ENCODE data around the gene TLE5. TPM values are rescaled to one million over a fixed set of nuclear protein-coding genes. Genes with fewer than 3 reads are reported as not detected.

Gene TLE5
- total RNA-seq, 2 experiments from 2014 or later = 722 to 793 TPM

- CTCF ChIA-PET = no interaction called here
These were observed 20.0 kb upstream of the TLE5 start for GRCh38 chr19:3082331-3082730.

GRCh38 chr19:3080286-3080685 lies 18.0 kb upstream of the TLE5 start:
- ATAC-seq (ENCODE audit: poor library complexity) = no peak
- ChIA-PET POLR2A (no interaction called here), CTCF (interaction anchor here (2.0 kb wide), 1 partner anchor 24 kb away, joined by 11 read pairs; no protein-coding TSS in a partner anchor)

More at GRCh38 chr19:3082331-3082730, 20.0 kb upstream of the TLE5 start:
- no peak for TF ChIP-seq CTCF (IDR thresholded peaks at IDR 0.05)
- Mint-ChIP-seq H3K4me1 (ENCODE audit: low read depth) (no peaks in the 10 kb centered on the region), H3K27me3 (no peaks in the 10 kb centered on the region), H3K27ac (no peak overlapping the region), H3K4me3 (no peak overlapping the region), H3K9me3 (no peaks in the 10 kb centered on the region), H3K36me3 (ENCODE audit: low read depth) (no peaks in the 10 kb centered on the region)
- Histone ChIP-seq H3K36me3 (ENCODE audit: insufficient read depth, low read length) (no peaks in the 10 kb centered on the region), H3K4me1 (ENCODE audit: insufficient read depth, low read length) (no peaks in the 10 kb centered on the region), H3K27me3 (ENCODE audit: control insufficient read depth in 1 of 2, insufficient read depth in 2 of 2, low read length in 2 of 2) (no peaks in the 10 kb centered on the region), H3K9me3 (ENCODE audit: control insufficient read depth in 1 of 2, insufficient read depth in 1 of 2, low read length in 2 of 2) (no peaks in the 10 kb centered on the region), H3K27ac (ENCODE audit: low read depth in 1 of 2, low read length in 2 of 2) (no peak overlapping the region), H3K4me3 (ENCODE audit: low read length) (no peak overlapping the region)
- DNase-seq (no peak), ATAC-seq (ENCODE audit: poor library complexity) (no peak)
- intact Hi-C loops (cut with DNase I, micrococcal nuclease) = no loop called here
- POLR2A ChIA-PET = no interaction called here

GRCh38 chr19:3079578-3079977 lies 17.3 kb upstream of the TLE5 start:
- intact Hi-C loops (cut with DNase I, micrococcal nuclease) = loop anchor here (5.0 to 10.0 kb wide), 2 partner anchors 83 to 85 kb away; no protein-coding TSS in a partner anchor
- ATAC-seq (ENCODE audit: poor library complexity) = no peak
- H3K4me1 ChIP-seq (ENCODE audit: insufficient read depth, low read length) = peaks cover 10% of the 10 kb centered on the region
- Mint-ChIP-seq H3K9me3 (no peaks in the 10 kb centered on the region), H3K4me3 (no peak overlapping the region), H3K36me3 (ENCODE audit: low read depth) (no peaks in the 10 kb centered on the region), H3K27me3 (no peaks in the 10 kb centered on the region), H3K27ac (no peak overlapping the region), H3K4me1 (ENCODE audit: low read depth) (peaks cover 3% of the 10 kb centered on the region)
- no peak for DNase-seq
- H3K9me3 ChIP-seq (ENCODE audit: control insufficient read depth in 1 of 2, insufficient read depth in 1 of 2, low read length in 2 of 2) = no peaks in the 10 kb centered on the region
- H3K27ac ChIP-seq (ENCODE audit: low read depth in 1 of 2, low read length in 2 of 2) = no peak overlapping the region
- no peak overlapping the region for H3K4me3 ChIP-seq (ENCODE audit: low read length)
- H3K36me3 ChIP-seq (ENCODE audit: insufficient read depth, low read length) = no peaks in the 10 kb centered on the region
- ChIA-PET POLR2A (no interaction called here), CTCF (interaction anchor here (2.0 kb wide), 1 partner anchor 24 kb away, joined by 11 read pairs; no protein-coding TSS in a partner anchor)
- H3K27me3 ChIP-seq (ENCODE audit: control insufficient read depth in 1 of 2, insufficient read depth in 2 of 2, low read length in 2 of 2) = no peaks in the 10 kb centered on the region
- TF ChIP-seq CTCF (IDR thresholded peaks at IDR 0.05) = no peak

More at GRCh38 chr19:3080286-3080685, 18.0 kb upstream of the TLE5 start:
- peaks cover 3% of the 10 kb centered on the region for H3K4me1 Mint-ChIP-seq (ENCODE audit: low read depth)
- Histone ChIP-seq H3K4me3 (ENCODE audit: low read length) (no peak overlapping the region), H3K36me3 (ENCODE audit: insufficient read depth, low read length) (no peaks in the 10 kb centered on the region), H3K4me1 (ENCODE audit: insufficient read depth, low read length) (peaks cover 10% of the 10 kb centered on the region), H3K27me3 (ENCODE audit: control insufficient read depth in 1 of 2, insufficient read depth in 2 of 2, low read length in 2 of 2) (no peaks in the 10 kb centered on the region), H3K9me3 (ENCODE audit: control insufficient read depth in 1 of 2, insufficient read depth in 1 of 2, low read length in 2 of 2) (no peaks in the 10 kb centered on the region), H3K27ac (ENCODE audit: low read depth in 1 of 2, low read length in 2 of 2) (no peak overlapping the region)
- intact Hi-C loops (cut with DNase I, micrococcal nuclease) = no loop called here
- no peaks in the 10 kb centered on the region for H3K9me3 Mint-ChIP-seq
- no peak overlapping the region for H3K4me3 Mint-ChIP-seq
- TF ChIP-seq CTCF (IDR thresholded peaks at IDR 0.05) = no peak
- no peak for DNase-seq
- no peaks in the 10 kb centered on the region for H3K27me3 Mint-ChIP-seq
- H3K27ac Mint-ChIP-seq = no peak overlapping the region
- H3K36me3 Mint-ChIP-seq (ENCODE audit: low read depth) = no peaks in the 10 kb centered on the region
